ENCODE measurements around the gene NKPD1.

DNA sequence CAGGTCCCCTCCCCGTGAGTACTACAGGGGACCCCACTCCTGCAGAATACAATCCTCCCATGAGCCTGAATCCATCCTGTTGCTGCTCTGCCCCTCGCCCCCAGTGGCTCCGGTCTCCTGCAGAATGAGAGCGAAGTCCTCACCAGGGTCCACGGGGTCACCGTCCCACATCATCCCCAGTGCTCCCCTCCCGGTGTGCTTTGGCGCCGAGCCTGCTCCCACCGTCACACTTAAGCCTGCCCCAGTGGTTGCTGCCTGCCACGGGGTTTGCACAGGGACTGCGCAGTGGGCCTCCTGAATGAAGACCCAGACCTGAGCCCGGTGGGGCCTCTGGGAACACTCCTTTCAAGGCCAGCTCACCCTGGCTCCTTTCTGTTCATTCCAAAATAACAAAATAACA lies 30.5 kb downstream of the NKPD1 start:
- no peak for TF ChIP-seq POLR2A (IDR thresholded peaks at IDR 0.05; ENCODE audit: low read depth, low read length)
- no peak for TF ChIP-seq PAX5 (IDR thresholded peaks at IDR 0.05; ENCODE audit: insufficient read depth, low read length, severe bottlenecking)
- TF ChIP-seq POLR2AphosphoS5 (IDR thresholded peaks at IDR 0.05; ENCODE audit: low read depth, low read length) = no peak
- no peak for TF ChIP-seq TAF1 (IDR thresholded peaks at IDR 0.05; ENCODE audit: low read depth, low read length)

Data from GM12891 (cell line).